HL-60/S4 treated with retinoic acid at 250 ng/mL for 4 days and 3 days (cell line): Measurements from ENCODE around the gene SMIM27.

Source experiments
- in situ Hi-C: fragments of 300-500 bp; cut with MboI; formaldehyde crosslinking; loops from 2 replicates; pipeline ENCODE4 v1.7.0; 2022; ENCODE audit warnings: low sequenced_read_pairs

The SMIM27 gene

GRCh38 chr9:32590898-32591297 is 38.8 kb downstream of the SMIM27 start:
- in situ Hi-C loops: loop anchor here (10.0 kb wide), 1 partner anchor 374 kb away; no protein-coding TSS in a partner anchor

DNA sequence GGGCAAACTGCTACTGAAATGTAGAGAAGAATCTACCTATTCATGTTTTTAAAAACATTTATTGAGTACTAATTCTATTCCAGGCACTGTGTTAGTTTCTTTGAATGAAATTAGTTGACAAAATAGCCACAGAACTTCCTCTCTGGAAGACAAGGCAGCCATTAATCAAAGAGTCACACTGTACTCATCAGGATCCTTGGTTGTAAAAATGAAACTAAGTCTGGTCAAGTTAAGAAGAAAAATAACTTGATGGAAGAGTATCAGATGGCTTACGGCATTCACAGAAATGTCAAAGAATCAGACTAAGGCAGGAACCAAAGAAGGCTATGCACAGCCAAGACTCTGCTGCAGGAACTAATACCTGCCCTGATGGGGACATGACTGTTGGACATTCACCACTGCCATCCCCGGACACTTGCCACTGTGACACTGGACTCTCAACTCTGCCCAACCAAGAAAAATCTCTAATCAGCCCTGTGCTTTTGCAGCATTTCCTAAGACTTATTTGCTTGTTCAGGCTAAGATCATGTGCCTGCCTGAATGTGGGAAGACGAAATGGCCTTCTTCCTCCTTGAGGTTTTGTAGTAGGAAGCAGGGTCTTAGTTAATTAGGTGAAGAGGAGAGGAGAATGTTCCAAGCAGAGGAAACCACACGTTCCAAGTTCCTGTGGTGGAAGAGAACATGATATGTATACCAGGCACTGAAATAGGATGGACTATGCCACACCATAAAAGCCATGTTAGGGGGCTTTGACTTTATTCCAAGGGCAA is 44.2 kb downstream of the SMIM27 start:
- in situ Hi-C loops: loop anchor here (10.0 kb wide), 1 partner anchor 369 kb away; no protein-coding TSS in a partner anchor

DNA sequence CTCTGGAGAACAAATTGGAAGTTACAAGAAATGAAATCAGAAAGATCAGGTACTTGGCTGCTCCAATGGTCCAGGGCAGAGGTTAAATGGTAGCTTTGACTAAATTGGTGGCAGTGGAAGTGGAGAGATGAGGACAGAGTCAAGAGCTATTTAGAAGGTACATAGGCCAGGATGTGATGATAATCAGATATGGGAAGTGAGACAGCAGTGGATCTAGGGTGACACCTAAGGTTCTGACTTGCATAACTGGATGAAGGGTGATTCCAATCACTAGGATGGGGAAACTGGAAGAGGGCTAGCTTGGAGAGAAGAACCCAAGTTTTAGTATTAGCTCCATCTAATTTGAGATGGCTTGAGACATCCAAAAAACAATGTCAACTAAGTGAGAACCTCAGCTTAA is 44.8 kb downstream of the SMIM27 start:
- in situ Hi-C loops: loop anchor here (10.0 kb wide), 1 partner anchor 368 kb away; no protein-coding TSS in a partner anchor

DNA sequence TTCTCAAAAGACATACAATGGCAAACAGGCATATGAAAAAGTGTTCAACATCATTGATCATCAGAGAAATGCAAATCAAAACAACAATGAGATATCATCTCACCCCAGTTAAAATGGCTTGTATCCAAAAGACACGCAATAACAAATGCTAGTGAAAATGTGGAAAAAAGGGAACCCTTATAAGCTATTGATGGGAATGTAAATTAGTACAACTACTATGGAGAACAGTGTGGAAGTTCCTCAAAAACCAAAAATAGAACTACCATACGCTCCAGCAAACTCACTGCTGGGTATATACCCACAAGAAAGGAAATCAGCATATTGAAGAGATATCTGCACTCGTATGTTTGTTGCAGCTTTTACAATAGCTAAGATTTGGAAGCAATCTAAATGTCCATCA is 46.9 kb downstream of the SMIM27 start:
- in situ Hi-C loops: loop anchor here (10.0 kb wide), 1 partner anchor 366 kb away; no protein-coding TSS in a partner anchor
